Spleen (tissue), 7 donors: ENCODE measurements around the gene MRC1.

Experiments
- CTCF ChIP-seq, 11 experiments: fragments of 200-600 bp in 7 of 11; fragments of 450-650 bp in 4 of 11; sonication (generic) in 4 of 11; IDR thresholded peaks in 8 of 11; conservative IDR thresholded peaks in 3 of 11; 1 replicate in 7 of 11; 2 replicates in 4 of 11; pipeline versions ENCODE4 v1.4.0 to v1.8.0; 2016 to 2021; ENCODE audit warnings: antibody characterized with exemption in 11 of 11, inconsistent platforms in 4 of 11, mild to moderate bottlenecking in 1 of 11
- POLR2A ChIP-seq, 3 donors: fragments of 450-650 bp; IDR thresholded peaks; one replicate each; pipeline ENCODE4 v1.5.1; 2017; ENCODE audit warnings: antibody characterized with exemption in 3 of 3, mild to moderate bottlenecking in 1 of 3
- POLR2AphosphoS5 ChIP-seq, 3 donors: sonication (generic); formaldehyde crosslinking; IDR thresholded peaks; one replicate each; pipeline ENCODE4 v1.5.1; 2017; ENCODE audit warnings: antibody characterized with exemption in 3 of 3
- donor health status: DM: no; HTN: no; CAD: no; lungs with moderate emphysema.
- donor health status: DM: no; HTN: no; CAD: no.
- donor health status: DM: no; HTN: no; CAD: no.

GRCh38 chr10:17819836-17820235, 10.7 kb downstream of the MRC1 start:
- TF ChIP-seq CTCF (IDR thresholded peaks at IDR 0.05 in 8 of 11, conservative IDR thresholded peaks at IDR 0.05 in 3 of 11) (no peak), POLR2A (IDR thresholded peaks at IDR 0.05) (no peak), POLR2AphosphoS5 (IDR thresholded peaks at IDR 0.05) (no peak)
